ENCODE measurements around the gene RTN1.

Gene RTN1

GRCh38 chr14:59827401-59827800 lies 43.2 kb downstream of the RTN1 start:
- no peaks in the 10 kb centered on the region for H3K36me3 ChIP-seq (ENCODE audit: insufficient read depth, low read length)
- H3K4me3 ChIP-seq (ENCODE audit: low read depth in 1 of 2, low read length in 2 of 2): no peak overlapping the region
- H3K9ac ChIP-seq (ENCODE audit: low read length): no peak overlapping the region
- no peaks in the 10 kb centered on the region for H3K4me1 ChIP-seq (ENCODE audit: insufficient read depth, low read length)
- no peak overlapping the region for H3K27ac ChIP-seq (ENCODE audit: low read depth, low read length)
- H3K9me3 ChIP-seq (ENCODE audit: low read length): no peaks in the 10 kb centered on the region
- H3K27me3 ChIP-seq (ENCODE audit: control insufficient read depth in 1 of 2, insufficient read depth in 2 of 2, low read length in 2 of 2): no peaks in the 10 kb centered on the region

DNA sequence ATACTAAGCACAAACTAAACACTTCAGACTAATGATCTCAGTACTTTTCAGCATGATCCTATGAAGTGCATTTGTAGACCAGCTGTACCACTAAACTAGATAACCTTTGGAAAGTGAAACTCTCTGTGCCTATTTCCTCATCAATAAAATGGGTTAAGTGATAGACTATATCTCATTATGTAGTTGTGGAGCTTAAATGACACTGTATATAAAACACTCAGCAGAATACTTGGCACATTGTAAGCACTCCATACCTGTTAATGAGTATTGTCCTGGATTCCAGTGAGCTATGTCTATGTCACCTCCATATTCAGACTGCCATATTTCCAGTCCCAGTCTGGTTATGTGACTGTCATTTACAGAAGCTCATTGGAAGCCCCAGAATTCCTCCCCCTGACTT lies 44.4 kb downstream of the RTN1 start:
- Histone ChIP-seq H3K9ac (ENCODE audit: low read length) (no peak overlapping the region), H3K9me3 (ENCODE audit: low read length) (no peaks in the 10 kb centered on the region), H3K4me3 (ENCODE audit: low read depth in 1 of 2, low read length in 2 of 2) (no peak overlapping the region), H3K27ac (ENCODE audit: low read depth, low read length) (no peak overlapping the region), H3K36me3 (ENCODE audit: insufficient read depth, low read length) (no peaks in the 10 kb centered on the region), H3K4me1 (ENCODE audit: insufficient read depth, low read length) (no peaks in the 10 kb centered on the region), H3K27me3 (ENCODE audit: control insufficient read depth in 1 of 2, insufficient read depth in 2 of 2, low read length in 2 of 2) (no peaks in the 10 kb centered on the region)

DNA sequence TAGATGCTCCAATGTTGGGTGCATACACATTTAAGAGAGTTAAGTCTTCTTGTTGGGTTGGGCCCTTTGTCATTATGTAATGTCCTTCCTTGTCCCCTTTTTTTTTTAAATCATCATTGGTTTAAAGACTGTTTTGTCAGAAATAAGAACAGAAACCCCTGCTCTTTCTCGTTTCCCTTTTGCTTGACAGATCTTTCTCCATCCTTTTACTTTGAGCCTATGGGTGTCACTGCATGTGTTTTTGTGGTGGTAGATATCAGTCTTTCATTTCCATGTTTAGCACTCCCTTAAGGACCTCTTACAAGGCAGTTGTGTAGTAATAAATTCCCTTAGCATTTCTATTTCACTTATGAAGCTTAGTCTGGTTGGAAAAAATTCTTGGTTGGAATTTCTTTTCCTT lies 47.4 kb downstream of the RTN1 start:
- Histone ChIP-seq H3K4me3 (ENCODE audit: low read depth in 1 of 2, low read length in 2 of 2) (no peak overlapping the region), H3K27ac (ENCODE audit: low read depth, low read length) (no peak overlapping the region), H3K36me3 (ENCODE audit: insufficient read depth, low read length) (no peaks in the 10 kb centered on the region), H3K9me3 (ENCODE audit: low read length) (no peaks in the 10 kb centered on the region), H3K4me1 (ENCODE audit: insufficient read depth, low read length) (no peaks in the 10 kb centered on the region), H3K9ac (ENCODE audit: low read length) (no peak overlapping the region), H3K27me3 (ENCODE audit: control insufficient read depth in 1 of 2, insufficient read depth in 2 of 2, low read length in 2 of 2) (no peaks in the 10 kb centered on the region)

DNA sequence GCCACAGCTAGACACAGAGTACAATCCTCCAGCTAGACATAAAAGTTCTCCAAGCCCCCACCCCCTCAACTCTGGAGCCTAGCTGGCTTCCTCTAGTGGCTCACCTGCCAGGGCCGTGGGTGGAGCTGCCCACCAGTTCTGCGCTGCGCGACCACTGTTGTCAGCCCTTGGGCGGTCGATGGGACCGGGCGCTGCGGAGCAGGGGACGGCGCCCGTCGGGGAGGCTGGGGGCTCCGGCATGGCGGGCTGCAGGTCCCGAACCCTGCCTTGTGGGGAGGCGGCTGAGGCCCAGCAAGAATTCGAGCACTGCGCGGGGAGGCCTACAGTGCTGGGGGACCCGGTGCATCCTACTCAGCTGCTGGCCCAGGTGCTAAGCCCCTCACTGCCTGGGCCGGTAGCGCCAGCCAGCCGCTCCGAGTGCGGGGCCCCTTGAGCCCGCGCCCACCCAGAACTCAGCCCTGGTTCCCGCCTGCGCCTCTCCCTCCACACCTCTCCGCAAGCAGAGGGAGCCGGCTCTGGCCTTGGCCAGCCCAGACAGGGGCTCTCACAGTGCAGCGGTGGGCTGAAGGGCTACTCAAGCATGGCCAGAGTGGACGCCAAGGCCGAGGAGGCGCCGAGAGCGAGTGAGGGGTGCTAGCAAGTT lies 51.0 kb downstream of the RTN1 start:
- Histone ChIP-seq H3K36me3 (ENCODE audit: insufficient read depth, low read length) (no peaks in the 10 kb centered on the region), H3K27ac (ENCODE audit: low read depth, low read length) (no peak overlapping the region), H3K27me3 (ENCODE audit: control insufficient read depth in 1 of 2, insufficient read depth in 2 of 2, low read length in 2 of 2) (no peaks in the 10 kb centered on the region), H3K4me1 (ENCODE audit: insufficient read depth, low read length) (no peaks in the 10 kb centered on the region), H3K4me3 (ENCODE audit: low read depth in 1 of 2, low read length in 2 of 2) (no peak overlapping the region), H3K9me3 (ENCODE audit: low read length) (no peaks in the 10 kb centered on the region), H3K9ac (ENCODE audit: low read length) (no peak overlapping the region)

GRCh38 chr14:59816941-59817340 lies 53.6 kb downstream of the RTN1 start:
- no peaks in the 10 kb centered on the region for H3K36me3 ChIP-seq (ENCODE audit: insufficient read depth, low read length)
- H3K4me1 ChIP-seq (ENCODE audit: insufficient read depth, low read length): no peaks in the 10 kb centered on the region
- no peaks in the 10 kb centered on the region for H3K9me3 ChIP-seq (ENCODE audit: low read length)
- H3K9ac ChIP-seq (ENCODE audit: low read length): no peak overlapping the region
- no peaks in the 10 kb centered on the region for H3K27me3 ChIP-seq (ENCODE audit: control insufficient read depth in 1 of 2, insufficient read depth in 2 of 2, low read length in 2 of 2)
- no peak overlapping the region for H3K4me3 ChIP-seq (ENCODE audit: low read depth in 1 of 2, low read length in 2 of 2)
- H3K27ac ChIP-seq (ENCODE audit: low read depth, low read length): no peak overlapping the region

DNA sequence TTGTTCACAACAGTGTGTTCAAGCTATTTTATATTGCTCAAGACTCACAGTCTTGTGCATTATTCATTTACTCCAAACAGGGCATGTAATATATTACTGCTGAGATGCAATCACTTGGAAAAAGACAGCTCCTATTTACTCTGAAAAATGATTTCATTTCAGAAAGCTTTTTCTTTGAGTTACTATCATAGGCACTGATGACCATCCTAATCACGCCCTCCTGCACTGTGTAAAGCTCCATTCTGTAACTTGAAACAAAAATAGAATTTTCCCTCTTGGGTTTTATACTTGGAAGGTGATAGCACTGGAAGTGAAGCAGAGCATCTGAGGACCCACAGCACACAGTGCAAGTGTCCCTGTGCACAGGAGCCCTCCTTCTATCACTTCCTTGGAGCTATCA lies 55.6 kb downstream of the RTN1 start:
- H3K36me3 ChIP-seq (ENCODE audit: insufficient read depth, low read length): no peaks in the 10 kb centered on the region
- no peak overlapping the region for H3K9ac ChIP-seq (ENCODE audit: low read length)
- no peak overlapping the region for H3K4me3 ChIP-seq (ENCODE audit: low read depth in 1 of 2, low read length in 2 of 2)
- H3K4me1 ChIP-seq (ENCODE audit: insufficient read depth, low read length): no peaks in the 10 kb centered on the region
- no peaks in the 10 kb centered on the region for H3K9me3 ChIP-seq (ENCODE audit: low read length)
- H3K27ac ChIP-seq (ENCODE audit: low read depth, low read length): no peak overlapping the region
- no peaks in the 10 kb centered on the region for H3K27me3 ChIP-seq (ENCODE audit: control insufficient read depth in 1 of 2, insufficient read depth in 2 of 2, low read length in 2 of 2)

DNA sequence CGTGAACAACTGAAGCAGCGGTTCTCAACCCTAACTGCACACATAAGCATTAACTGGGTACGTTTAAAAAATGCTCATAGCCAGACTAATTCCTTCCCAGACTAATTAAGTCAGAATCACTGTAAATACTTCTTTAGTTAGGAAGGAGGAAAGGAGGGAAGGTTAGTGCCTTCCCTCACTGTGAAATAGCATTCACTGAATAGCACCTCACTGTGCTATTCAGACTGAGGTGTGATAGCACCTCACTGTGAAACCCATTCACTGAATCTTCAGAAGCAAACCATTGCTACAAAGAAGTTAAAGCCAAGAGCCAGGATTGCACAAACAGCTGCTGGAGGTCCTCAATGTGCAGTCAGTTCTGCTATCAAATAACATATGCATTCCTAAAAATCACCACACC lies 58.8 kb downstream of the RTN1 start:
- no peak overlapping the region for H3K4me3 ChIP-seq (ENCODE audit: low read depth in 1 of 2, low read length in 2 of 2)
- H3K27ac ChIP-seq (ENCODE audit: low read depth, low read length): no peak overlapping the region
- no peak overlapping the region for H3K9ac ChIP-seq (ENCODE audit: low read length)
- H3K9me3 ChIP-seq (ENCODE audit: low read length): no peaks in the 10 kb centered on the region
- no peaks in the 10 kb centered on the region for H3K36me3 ChIP-seq (ENCODE audit: insufficient read depth, low read length)
- H3K27me3 ChIP-seq (ENCODE audit: control insufficient read depth in 1 of 2, insufficient read depth in 2 of 2, low read length in 2 of 2): no peaks in the 10 kb centered on the region
- H3K4me1 ChIP-seq (ENCODE audit: insufficient read depth, low read length): no peaks in the 10 kb centered on the region

DNA sequence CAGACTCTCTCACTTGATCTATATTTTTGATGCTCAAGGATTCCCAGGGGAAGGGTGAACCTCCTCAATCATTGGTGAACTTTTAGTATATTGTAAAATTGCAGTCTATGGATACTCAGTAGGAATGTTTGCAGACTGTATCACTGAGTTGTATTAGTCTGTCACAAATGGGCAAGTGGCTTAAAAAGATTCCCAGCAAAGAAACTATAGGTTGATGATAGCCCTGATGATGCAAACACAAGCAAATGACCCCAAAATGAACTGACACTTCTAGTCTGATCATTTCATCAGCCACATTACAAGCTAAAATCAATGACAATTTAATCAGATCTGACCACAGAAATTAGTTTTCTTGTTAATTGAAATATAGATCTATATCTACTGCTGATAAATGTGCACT lies 59.5 kb downstream of the RTN1 start:
- no peaks in the 10 kb centered on the region for H3K27me3 ChIP-seq (ENCODE audit: control insufficient read depth in 1 of 2, insufficient read depth in 2 of 2, low read length in 2 of 2)
- no peak overlapping the region for H3K9ac ChIP-seq (ENCODE audit: low read length)
- H3K4me3 ChIP-seq (ENCODE audit: low read depth in 1 of 2, low read length in 2 of 2): no peak overlapping the region
- no peaks in the 10 kb centered on the region for H3K4me1 ChIP-seq (ENCODE audit: insufficient read depth, low read length)
- H3K9me3 ChIP-seq (ENCODE audit: low read length): no peaks in the 10 kb centered on the region
- no peaks in the 10 kb centered on the region for H3K36me3 ChIP-seq (ENCODE audit: insufficient read depth, low read length)
- H3K27ac ChIP-seq (ENCODE audit: low read depth, low read length): no peak overlapping the region

- H3K36me3 ChIP-seq (ENCODE audit: insufficient read depth, low read length): no peaks in the 10 kb centered on the region
- H3K9ac ChIP-seq (ENCODE audit: low read length): no peak overlapping the region
- no peaks in the 10 kb centered on the region for H3K27me3 ChIP-seq (ENCODE audit: control insufficient read depth in 1 of 2, insufficient read depth in 2 of 2, low read length in 2 of 2)
- H3K4me3 ChIP-seq (ENCODE audit: low read depth in 1 of 2, low read length in 2 of 2): no peak overlapping the region
- no peak overlapping the region for H3K27ac ChIP-seq (ENCODE audit: low read depth, low read length)
- H3K4me1 ChIP-seq (ENCODE audit: insufficient read depth, low read length): no peaks in the 10 kb centered on the region
- H3K9me3 ChIP-seq (ENCODE audit: low read length): no peaks in the 10 kb centered on the region
Measured at GRCh38 chr14:59803052-59803540, 67.5 kb downstream of the RTN1 start.

- Histone ChIP-seq H3K4me1 (ENCODE audit: insufficient read depth, low read length) (no peaks in the 10 kb centered on the region), H3K9ac (ENCODE audit: low read length) (no peak overlapping the region), H3K4me3 (ENCODE audit: low read depth in 1 of 2, low read length in 2 of 2) (no peak overlapping the region), H3K36me3 (ENCODE audit: insufficient read depth, low read length) (no peaks in the 10 kb centered on the region), H3K9me3 (ENCODE audit: low read length) (no peaks in the 10 kb centered on the region), H3K27ac (ENCODE audit: low read depth, low read length) (no peak overlapping the region), H3K27me3 (ENCODE audit: control insufficient read depth in 1 of 2, insufficient read depth in 2 of 2, low read length in 2 of 2) (no peaks in the 10 kb centered on the region)
Measured at GRCh38 chr14:59788176-59788575, 82.4 kb downstream of the RTN1 start.

DNA sequence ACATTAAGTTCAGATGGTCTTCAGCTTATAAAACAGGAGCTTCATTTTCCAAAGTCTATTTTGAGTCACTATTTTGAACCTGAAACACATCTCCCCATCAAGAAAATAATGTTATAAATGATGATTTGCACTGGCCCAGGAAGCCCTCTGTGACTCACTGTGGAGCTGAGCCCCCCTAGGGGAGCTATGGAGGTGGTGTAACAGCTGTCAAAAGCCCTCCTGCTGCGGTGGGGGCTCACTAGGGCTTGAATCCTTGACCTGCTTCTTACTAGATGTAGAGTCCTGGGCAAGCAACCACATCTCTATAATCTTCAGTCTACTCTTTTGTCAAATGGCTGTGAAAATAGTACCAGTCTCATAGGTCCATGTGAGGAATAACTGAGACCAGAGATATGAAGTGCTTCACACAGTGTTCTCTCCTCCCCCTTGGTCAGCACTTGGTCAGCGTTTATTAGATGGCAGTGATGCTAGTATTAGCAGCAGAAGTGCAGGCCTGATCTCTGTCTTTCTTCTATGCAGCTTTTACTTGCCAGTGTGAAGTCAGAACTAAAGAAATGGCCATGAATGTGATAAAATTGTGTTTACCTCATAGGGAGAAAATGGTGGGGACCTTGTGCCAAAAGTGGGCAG lies 83.4 kb downstream of the RTN1 start:
- H3K36me3 ChIP-seq (ENCODE audit: insufficient read depth, low read length): no peaks in the 10 kb centered on the region
- no peaks in the 10 kb centered on the region for H3K27me3 ChIP-seq (ENCODE audit: control insufficient read depth in 1 of 2, insufficient read depth in 2 of 2, low read length in 2 of 2)
- H3K4me1 ChIP-seq (ENCODE audit: insufficient read depth, low read length): no peaks in the 10 kb centered on the region
- H3K9ac ChIP-seq (ENCODE audit: low read length): no peak overlapping the region
- H3K27ac ChIP-seq (ENCODE audit: low read depth, low read length): no peak overlapping the region
- no peak overlapping the region for H3K4me3 ChIP-seq (ENCODE audit: low read depth in 1 of 2, low read length in 2 of 2)
- no peaks in the 10 kb centered on the region for H3K9me3 ChIP-seq (ENCODE audit: low read length)

- no peak overlapping the region for H3K27ac ChIP-seq (ENCODE audit: low read depth, low read length)
- H3K4me1 ChIP-seq (ENCODE audit: insufficient read depth, low read length): no peaks in the 10 kb centered on the region
- H3K9me3 ChIP-seq (ENCODE audit: low read length): no peaks in the 10 kb centered on the region
- no peak overlapping the region for H3K4me3 ChIP-seq (ENCODE audit: low read depth in 1 of 2, low read length in 2 of 2)
- H3K9ac ChIP-seq (ENCODE audit: low read length): no peak overlapping the region
- H3K27me3 ChIP-seq (ENCODE audit: control insufficient read depth in 1 of 2, insufficient read depth in 2 of 2, low read length in 2 of 2): no peaks in the 10 kb centered on the region
- H3K36me3 ChIP-seq (ENCODE audit: insufficient read depth, low read length): no peaks in the 10 kb centered on the region
Measured at GRCh38 chr14:59785629-59786028, 84.9 kb downstream of the RTN1 start.

Data from muscle layer of colon (tissue), 2 donors.